HG03558 (cell line): ENCODE results near the gene SLC4A1.
"Not testable (repeated sequence)": the region's sequence is repeated elsewhere in the genome, so short reads cannot be mapped to it uniquely, and the experiment has no call there.

ENCODE experiments used
- ATAC-seq: cut with Tn5 transposase; IDR thresholded peaks from one replicate; pipeline ENCODE4 v1.9.1; 2021; ENCODE audit warnings: moderate number of reproducible peaks; ENCODE audit not compliant: unreplicated experiment; ENCODE audit errors: extremely low read depth

SLC4A1 gene

DNA sequence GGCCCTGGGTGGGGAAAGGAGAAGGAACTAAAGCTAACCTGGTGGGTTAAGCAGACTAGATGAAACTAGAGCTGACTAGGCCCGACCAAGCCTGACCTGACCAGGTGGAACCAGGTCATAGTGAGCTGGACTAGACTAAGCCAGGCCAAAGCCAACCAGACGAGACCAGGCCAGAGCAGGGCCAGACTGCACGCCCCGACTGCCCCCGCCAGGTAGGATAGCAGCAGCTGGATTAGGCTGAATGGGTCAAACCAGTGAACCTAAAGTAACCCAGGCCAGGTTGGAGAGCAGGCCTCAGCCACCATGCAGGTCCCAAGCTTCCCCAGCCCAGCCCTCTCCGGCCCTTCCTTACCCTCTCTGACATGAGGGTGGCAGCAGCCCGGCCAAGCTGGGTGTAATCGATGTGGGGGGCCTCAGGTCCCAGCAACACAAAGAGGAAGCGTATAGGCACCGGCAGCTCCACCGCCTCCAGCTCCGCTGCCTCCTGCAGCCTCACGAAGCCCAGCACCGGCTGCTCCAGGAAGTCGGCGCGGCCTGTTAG is 9.1 kb downstream of the SLC4A1 start:
- no peak for ATAC-seq

DNA sequence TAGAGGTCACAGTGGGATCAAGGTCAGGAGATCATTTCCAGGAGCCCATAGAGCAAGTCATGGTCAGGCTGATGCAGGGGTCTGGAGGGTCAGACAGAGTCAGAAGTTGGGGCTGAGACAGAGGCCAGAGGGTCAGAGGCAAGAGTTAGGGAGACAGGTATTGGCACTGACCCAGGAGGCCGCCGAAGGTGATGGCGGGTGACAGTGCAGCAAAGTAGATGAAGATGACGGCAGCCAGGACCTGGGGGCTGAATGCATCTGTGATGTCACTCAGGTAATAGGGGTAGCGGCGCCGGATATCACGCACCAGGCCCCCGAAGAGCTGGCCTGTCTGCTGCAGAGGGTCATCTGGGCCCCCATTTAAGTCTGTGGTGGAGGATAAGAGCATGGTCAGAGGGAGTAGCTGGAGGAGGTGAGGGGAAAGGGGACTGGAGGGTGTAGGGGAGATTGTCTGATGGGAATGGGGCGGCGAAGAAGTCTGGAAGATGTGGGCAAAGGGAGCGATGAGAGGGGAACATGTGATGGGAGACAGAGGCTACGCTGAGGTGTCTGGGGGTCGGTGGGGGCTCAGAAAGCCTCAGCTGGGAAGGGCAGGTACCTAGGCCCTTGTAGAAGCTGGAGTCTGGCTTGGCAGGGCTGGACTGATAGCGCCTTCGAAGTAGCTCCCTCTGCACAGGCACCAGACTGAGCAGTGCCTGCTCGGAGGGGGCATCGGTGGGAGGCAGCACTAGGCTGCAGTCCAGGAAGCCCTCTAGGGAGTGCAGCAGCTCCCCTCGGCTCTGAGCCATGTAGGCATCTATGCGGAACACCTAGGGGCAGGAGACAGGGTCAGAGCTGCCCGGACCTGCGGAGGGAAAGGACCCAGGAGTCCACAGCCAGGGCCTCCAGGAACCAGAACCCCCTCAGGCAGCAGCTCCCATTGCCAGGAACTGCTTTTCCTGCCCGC is 9.8 kb downstream of the SLC4A1 start:
- no peak for ATAC-seq

DNA sequence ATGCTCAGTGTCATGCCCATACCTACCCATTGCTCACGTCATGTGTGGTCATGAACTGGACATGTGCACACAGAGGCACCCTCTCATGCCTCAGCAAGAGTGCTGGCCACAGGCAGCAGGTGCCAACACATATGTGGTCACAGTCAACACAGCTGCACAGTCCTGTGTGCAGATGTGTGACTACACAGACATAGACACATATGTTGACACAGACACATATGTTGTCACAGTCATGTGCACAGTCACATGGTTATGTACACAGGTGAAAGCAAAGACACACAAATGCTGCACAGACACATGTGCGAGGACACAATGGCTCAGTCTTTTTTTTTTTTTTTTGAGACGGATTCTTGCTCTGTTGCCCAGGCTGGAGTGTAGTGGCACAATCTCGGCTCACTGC is 11.3 kb downstream of the SLC4A1 start:
- ATAC-seq = no peak

DNA sequence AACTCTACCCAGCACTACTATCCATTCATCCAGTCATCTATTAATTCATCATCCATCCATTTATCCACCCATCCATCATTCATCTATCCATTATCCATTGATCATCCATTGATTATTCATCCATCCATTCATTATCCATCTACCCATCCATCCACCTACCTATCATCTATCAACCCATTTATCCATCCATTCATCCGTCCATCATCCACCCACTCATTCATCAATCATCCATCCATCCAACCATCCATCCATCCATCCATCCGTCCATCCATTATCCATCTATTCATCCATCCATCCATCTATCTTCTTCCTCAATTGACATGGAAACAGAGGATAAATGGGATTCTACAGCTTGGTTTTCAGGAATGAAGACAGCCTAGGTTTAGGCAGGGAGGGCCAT is 12.0 kb downstream of the SLC4A1 start:
- ATAC-seq = no peak

DNA sequence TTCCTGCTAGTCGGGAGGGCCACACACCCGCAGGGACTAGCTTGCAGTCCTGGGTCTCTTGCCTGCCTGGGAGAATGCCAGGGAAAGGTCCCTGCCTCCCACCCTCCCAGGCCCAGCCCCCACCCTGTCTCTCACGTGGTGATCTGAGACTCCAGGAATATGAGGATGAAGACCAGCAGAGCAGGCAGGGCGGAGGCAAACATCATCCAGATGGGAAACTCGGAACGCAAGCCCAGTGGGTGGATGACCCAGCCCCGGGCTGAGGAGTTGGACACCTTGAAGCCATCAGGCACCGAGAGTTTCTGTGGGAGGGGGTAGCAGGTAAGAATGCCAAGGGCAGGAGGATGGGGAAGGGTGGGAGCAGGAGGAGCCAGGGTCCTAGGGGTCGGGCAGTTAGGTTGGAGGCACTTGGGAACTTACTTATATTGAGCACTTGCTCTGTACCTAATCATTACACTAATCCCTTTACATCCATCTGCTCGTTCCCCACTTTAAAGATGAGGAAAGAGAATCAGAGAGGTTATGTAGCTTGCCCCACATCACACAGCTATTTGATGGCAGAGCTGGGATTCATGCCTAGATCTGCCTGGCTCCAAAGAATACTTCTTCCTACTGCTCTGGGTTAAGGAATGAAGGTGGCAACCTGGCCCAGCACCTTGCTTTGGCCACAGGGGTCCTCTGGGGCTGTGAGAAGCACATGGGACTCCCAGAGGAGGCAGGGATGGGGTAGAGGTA is 13.4 kb downstream of the SLC4A1 start:
- ATAC-seq = no peak

DNA sequence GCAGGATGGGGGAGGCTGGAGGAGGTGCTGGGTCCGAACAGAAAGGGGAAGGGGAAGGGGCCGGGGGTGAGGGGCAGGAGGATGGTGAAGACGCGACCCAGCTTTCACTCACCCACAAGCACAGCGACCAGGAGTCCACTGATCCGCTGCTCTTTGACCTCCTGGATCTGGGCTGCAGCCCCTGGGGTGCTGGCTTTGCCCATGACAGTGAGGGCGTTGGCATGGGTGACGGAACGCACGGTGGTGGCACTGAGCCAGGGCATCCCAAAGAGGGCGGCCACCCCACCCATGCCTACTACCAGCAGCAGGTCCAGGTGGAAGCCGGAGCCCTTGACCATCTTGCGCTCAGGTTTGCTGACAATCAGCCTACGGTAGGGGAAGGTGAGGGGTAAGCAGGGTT is 14.9 kb downstream of the SLC4A1 start:
- ATAC-seq = no peak

DNA sequence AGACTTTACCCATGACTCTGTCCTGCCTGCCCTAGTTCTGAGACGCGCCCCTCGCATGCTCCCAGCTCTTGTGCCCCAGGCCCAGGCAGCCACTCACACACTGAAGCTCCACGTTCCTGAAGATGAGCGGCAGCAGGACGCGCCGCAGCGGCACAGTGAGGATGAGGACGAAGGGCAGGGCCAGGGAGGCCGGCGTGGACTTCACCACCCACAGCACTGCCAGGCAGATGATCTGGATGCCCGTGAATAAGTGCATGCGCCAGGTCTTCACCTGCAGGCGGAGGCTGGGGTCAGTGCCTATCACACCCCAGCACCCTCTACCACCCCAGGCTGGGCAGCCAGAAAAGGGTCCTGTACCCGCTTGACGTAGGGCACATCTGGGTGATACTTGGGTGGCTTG is 16.9 kb downstream of the SLC4A1 start:
- no peak for ATAC-seq

DNA sequence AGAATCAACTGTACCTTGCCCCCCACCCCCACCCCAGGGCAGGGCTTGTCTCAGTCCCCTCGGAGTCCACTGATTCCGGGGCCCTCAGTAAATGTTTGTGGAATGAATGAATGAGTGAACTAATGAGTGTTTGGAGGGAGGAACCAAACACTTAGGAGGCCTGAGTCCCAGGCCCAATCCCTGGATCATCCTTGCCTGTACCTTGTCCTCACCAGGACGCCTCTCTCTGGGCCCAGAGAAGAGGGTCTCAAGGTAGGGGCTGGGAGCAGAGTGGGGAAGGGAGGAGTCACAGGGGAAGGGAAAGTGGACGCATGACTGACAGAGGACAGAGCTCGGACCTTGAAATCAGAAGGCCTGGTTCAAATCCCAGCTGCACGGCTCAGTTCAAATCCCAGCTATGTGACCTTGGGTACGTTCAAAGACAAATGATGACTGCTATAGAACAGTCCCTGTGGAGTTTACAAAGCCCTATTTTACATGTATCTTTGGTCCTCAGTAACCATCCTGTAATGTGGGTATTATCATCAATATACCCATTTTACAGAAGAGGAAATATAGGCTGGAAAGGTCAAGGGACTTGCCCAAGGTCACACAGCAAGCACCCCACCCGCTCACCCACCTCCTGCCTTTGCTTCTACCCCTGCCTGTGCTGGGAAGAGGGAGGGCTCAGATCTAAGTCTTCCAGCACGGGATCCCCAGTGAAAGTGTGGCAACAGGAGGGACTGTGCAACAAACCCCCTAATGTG is 18.3 kb downstream of the SLC4A1 start:
- ATAC-seq = no peak

DNA sequence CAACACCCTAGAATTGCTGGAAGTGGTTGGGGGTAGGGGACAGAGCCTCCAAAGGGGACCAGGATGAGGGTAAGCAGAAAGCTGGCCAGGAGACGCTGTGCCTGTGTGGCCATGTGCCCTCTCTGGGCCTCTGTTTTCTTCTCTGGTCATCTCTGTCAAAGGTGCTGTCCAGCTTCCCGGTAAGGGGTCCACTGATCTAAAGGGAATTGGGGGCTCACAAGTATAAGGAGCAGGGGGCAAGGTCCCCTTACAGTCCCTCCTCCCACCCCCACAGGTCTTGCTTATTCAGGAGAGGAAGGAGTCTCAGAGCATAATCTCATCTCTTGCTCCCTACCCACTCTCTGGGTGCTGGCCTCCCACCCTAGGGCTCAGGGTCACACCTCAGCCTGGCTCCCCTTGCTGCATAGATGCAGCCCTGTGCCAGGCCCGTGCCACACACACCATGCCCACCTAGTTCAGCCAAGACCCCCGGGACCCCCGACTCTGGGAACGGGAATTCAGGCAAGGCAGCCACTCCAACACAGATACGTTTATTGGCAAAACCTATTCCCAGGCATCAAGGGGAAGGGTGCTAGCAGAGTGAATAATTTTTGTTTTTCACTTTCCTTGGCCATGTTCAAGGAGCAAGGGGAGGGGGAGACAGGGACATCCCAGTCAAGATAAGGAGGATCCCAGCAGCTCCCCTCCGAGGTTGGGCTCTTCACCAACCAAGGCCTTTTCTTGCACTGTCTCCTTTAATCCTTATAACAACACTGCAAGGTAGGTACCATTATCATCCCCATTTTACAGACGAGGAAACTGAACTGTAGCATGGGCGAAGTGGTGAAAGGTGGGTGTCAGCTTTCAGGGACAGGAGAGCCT is 19.8 kb downstream of the SLC4A1 start:
- no peak for ATAC-seq

DNA sequence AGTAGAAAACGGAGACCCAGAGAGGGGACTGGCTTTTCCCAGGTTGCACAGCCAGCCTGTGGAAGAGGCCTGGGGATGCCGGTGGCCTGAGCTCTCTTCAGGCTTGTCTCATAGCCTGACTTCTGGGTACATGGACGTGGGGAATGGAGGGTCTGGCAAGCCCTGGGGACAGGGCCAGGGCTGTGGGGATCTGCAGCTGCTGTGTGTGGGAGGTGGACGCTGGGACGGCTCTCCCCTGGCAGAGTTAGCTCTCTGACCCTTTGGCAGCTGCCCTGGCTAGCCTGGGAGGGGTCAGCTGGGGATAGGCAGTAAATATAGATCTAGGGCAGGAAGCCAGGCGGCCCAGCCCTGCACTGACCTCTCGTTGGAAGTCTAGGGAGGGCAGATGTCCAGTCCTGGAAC is 20.5 kb downstream of the SLC4A1 start:
- ATAC-seq = no peak

DNA sequence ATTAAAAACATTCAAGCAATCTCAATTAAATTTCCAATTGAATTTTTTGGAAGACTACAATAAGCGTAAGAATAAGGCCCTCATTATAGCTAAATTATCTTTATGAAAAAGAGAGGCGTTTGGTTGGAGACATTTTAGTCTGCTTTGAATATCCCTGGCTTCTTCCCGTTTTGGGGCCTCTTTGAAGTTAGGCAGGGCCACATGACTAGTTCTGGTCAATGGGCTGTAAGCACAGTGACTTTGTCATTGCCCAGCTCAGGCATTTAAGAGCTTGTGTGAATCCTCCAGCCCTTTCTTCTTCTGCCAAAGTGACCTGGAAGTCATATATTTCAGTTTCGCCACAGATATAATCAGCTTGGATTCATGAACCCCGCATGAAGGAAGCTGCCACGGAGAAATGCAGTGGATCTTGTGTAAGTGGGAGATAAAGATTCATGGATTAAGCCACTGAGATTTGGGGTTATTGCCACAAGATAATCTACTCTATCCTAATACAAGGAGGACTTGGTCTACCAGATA is 26.8 kb downstream of the SLC4A1 start:
- ATAC-seq = no peak

DNA sequence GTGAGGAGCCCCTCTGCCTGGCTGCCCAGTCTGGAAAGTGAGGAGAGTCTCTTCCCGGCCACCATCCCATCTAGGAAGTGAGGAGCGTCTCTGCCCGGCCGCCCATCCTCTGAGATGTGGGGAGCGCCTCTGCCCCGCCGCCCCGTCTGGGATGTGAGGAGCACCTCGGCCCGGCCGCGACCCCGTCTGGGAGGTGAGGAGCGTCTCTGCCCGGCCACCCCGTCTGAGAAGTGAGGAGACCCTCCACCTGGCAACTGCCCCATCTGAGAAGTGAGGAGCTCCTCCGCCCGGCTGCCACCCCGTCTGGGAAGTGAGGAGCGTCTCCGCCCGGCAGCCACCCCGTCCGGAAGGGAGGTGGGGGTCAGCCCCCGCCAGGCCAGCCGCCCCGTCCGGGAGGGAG is 30.0 kb downstream of the SLC4A1 start:
- ATAC-seq = not testable (repeated sequence)

DNA sequence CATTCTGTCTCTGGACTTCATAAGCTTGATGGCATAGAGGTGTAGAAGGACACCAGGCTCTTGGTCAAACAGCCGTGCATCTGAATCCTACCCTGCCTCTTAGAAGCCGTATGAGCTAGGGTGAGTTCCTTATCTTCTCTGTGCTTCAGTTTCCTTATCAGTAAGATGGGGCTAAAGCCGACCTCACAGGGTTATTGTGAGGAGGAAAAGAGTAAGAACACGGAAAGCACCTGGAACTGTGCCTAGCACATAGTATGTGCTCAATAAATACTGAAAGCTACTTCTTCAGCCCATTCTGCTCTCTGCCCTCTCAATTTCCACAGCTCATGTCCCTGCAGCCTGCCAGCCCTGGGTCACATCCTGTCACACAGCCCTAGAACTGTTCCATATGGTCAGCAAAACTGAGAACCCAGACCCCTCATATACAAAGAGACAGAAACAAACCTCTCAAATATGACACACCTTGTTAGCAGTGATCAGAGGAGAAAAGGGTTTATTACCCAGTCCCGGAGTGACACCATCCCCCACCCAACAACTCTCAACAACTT is 31.4 kb downstream of the SLC4A1 start:
- no peak for ATAC-seq

DNA sequence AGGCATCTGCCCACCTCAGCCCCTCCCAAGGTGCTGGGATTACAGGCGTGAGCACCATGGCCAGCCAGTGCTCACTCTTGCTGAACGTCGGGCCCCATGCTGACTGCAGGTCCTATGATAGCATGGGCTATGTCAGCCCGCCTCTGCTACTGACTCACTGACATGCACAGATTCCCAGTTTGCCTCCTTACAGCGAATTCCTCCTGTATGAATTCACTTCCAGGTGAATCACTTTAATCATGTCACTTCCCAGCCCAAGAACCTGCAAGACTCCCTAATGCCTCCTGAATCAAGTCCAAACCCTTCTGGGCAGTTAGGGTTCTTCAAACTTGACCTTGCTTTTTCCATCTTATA is 32.4 kb downstream of the SLC4A1 start:
- no peak for ATAC-seq

DNA sequence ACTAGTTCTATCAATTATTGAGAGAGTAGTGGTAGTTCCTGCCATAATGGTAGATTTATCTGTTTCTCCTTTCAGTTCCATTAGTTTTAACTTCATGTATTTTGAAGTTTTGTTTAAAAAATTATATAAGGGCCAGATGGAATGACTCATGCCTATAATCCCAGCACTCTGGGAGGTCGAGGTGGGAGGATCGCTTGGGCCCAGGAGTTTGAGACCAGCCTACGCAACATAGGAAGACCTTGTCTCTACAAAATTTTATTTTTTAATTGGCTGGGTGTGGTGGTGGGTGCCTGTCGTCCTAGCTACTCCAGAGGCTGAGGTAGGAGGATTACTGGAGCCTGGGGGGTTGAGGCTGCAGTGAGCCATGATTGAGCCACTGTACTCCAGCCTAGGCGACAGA is 34.4 kb downstream of the SLC4A1 start:
- ATAC-seq = no peak

DNA sequence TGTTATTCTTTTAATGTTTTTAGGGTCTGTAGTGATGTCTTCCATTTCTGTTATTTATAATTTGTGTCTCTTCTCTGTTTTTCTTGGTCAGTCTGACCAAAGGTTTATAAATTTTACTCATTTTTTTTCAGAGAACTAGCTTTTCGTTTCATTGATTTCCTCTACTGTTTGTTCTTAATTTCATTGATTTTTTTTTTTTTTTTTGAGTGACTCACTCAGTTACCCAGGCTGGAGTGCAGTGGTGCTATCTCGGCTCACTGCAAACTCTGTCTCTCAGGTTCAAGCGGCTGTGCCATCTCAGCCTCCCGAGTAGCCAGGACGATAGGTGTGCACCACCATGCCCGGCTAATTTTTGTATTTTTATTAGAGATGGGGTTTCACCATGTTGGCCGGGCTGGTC is 35.9 kb downstream of the SLC4A1 start:
- no peak for ATAC-seq

DNA sequence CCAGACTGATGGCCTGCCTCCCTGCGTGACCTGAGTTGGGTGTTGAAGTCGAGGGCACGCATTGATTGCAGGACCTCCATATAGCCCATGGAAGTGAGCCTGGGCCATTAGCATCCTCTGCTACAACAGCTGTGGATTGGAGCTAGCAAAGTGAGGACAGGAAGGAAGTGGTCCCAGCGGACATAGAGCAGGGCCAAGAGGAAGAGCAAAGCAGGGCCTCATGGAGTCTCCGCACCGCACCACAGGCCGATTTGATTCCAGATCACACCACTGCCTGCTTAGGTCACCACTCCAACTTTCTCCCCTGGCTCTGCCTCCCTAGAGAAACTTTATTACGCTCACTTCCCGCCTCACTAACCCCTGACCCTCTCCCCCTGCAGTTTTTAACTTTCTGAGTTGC is 37.8 kb downstream of the SLC4A1 start:
- ATAC-seq = no peak

DNA sequence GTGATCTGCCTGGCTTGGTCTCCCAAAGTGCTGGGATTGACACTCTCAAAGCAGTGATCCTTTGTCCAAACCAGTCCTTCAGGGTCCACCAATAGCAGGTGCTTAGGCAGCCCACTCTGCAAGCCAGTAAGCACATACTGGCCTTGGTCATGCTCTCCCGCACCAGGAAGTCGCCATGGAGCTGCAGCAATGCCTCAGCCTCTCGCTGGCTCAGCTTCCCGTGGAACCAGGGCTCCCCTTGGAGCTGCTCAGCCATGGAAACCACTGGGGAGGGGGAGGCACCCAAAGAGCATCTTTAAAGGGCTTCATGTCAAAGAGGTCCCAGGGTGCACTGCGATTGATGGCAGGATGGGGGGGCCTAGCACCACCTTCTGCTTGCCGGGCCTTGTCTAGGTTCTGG is 38.8 kb downstream of the SLC4A1 start:
- ATAC-seq = no peak

DNA sequence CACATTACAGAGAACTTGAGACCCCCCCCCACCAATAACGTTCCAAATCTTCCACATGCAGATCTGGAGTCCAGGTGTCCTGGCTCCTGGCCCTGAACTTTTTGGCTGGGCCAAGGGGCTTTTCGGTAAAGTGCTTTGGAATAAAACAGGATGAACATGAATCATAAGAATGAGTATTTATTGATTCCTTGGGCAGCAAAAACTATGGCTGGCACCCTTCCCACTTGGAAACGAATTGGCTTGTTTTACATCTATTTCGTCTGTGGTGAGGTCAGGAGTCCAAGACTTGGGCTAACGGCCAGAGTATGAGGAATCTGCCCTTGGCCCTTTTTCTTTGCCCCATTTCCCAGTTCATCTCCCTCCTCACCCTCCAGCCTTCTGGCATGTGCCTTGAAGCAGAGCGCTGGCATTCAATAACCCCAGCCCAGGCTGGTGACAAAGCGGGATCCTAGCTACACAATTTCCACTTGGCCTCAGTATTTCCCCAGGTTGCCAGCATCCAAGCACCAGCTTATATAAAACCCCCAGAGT is 44.3 kb downstream of the SLC4A1 start:
- ATAC-seq = no peak
